ENCODE data around the gene GALNT5. TPM values are rescaled to one million over a fixed set of nuclear protein-coding genes. Genes with fewer than 3 reads are reported as not detected.

GALNT5 gene
- total RNA-seq, 1 experiment from 2014 or later: 0.08 TPM

- TF ChIP-seq TCF7L2 (IDR thresholded peaks at IDR 0.05; ENCODE audit: low read depth, low read length) (no peak), SIN3A (IDR thresholded peaks at IDR 0.05; ENCODE audit: borderline replicate concordance, insufficient read depth, low read depth, low read length) (no peak), POLR2AphosphoS5 (IDR thresholded peaks at IDR 0.05; ENCODE audit: low read depth, low read length) (no peak), REST (IDR thresholded peaks at IDR 0.05; ENCODE audit: insufficient read depth in 1 of 2, low read depth in 2 of 2, low read length in 1 of 2) (no peak), CTCF (IDR thresholded peaks at IDR 0.05) (no peak)
- H3K4me3 ChIP-seq (ENCODE audit: low read depth in 2 of 2, low read length in 2 of 2): no peak overlapping the region
- H3K4me1 ChIP-seq (ENCODE audit: control insufficient read depth, insufficient read depth, low read length): no peaks in the 10 kb centered on the region
- H3K27ac ChIP-seq (ENCODE audit: low read length): no peak overlapping the region
- ChIA-PET POLR2A (no interaction called here), CTCF (no interaction called here)
- no peaks in the 10 kb centered on the region for H3K27me3 ChIP-seq (ENCODE audit: control insufficient read depth, insufficient read depth, low read length)
- intact Hi-C loops (cut with micrococcal nuclease; ENCODE audit: unreplicated experiment): no loop called here
- no peak for DNase-seq (ENCODE audit: low read depth, low spot score)
- no TSS peak for BruUV-seq (replicated peaks)
- H3K36me3 ChIP-seq (ENCODE audit: control insufficient read depth, insufficient read depth, low read length): no peaks in the 10 kb centered on the region
- ATAC-seq: no peak
- in situ Hi-C loops (cut with HindIII; ENCODE audit: low pct_unique_long_range_greater_than_20kb, low sequenced_read_pairs): no loop called here
- H3K9me3 ChIP-seq (ENCODE audit: control insufficient read depth, insufficient read depth, low read depth, low read length): no peaks in the 10 kb centered on the region
These were observed 24.0 kb upstream of the GALNT5 start for GRCh38 chr2:157233506-157233905.

- Histone ChIP-seq H3K4me1 (ENCODE audit: control insufficient read depth, insufficient read depth, low read length) (no peaks in the 10 kb centered on the region), H3K27ac (ENCODE audit: low read length) (no peak overlapping the region), H3K27me3 (ENCODE audit: control insufficient read depth, insufficient read depth, low read length) (no peaks in the 10 kb centered on the region), H3K9me3 (ENCODE audit: control insufficient read depth, insufficient read depth, low read depth, low read length) (no peaks in the 10 kb centered on the region), H3K36me3 (ENCODE audit: control insufficient read depth, insufficient read depth, low read length) (no peaks in the 10 kb centered on the region), H3K4me3 (ENCODE audit: low read depth in 2 of 2, low read length in 2 of 2) (no peak overlapping the region)
- BruUV-seq (replicated peaks): no TSS peak
- ATAC-seq (no peak), DNase-seq (ENCODE audit: low read depth, low spot score) (no peak)
- CTCF ChIA-PET: no interaction called here
- TF ChIP-seq CTCF (IDR thresholded peaks at IDR 0.05) (no peak), SIN3A (IDR thresholded peaks at IDR 0.05; ENCODE audit: borderline replicate concordance, insufficient read depth, low read depth, low read length) (no peak), POLR2AphosphoS5 (IDR thresholded peaks at IDR 0.05; ENCODE audit: low read depth, low read length) (no peak), TCF7L2 (IDR thresholded peaks at IDR 0.05; ENCODE audit: low read depth, low read length) (no peak), REST (IDR thresholded peaks at IDR 0.05; ENCODE audit: insufficient read depth in 1 of 2, low read depth in 2 of 2, low read length in 1 of 2) (no peak)
- in situ Hi-C loops (cut with HindIII; ENCODE audit: low pct_unique_long_range_greater_than_20kb, low sequenced_read_pairs) (no loop called here), intact Hi-C loops (cut with micrococcal nuclease; ENCODE audit: unreplicated experiment) (no loop called here)
- POLR2A ChIA-PET: no interaction called here
These were observed 21.1 kb upstream of the GALNT5 start for GRCh38 chr2:157236404-157236803.

Measured in Panc1 (cell line).